Prostate gland (tissue), 2 donors: Measurements from ENCODE around the gene GPC5.

ENCODE experiments used
- POLR2A ChIP-seq: fragments of 450-650 bp; IDR thresholded peaks from one replicate; pipeline ENCODE4 v1.6.1; 2016; ENCODE audit warnings: antibody characterized with exemption, mild to moderate bottlenecking
- POLR2AphosphoS5 ChIP-seq: sonication (generic); formaldehyde crosslinking; IDR thresholded peaks from one replicate; pipeline ENCODE4 v1.6.1; 2017; ENCODE audit warnings: antibody characterized with exemption
- TF ChIP-seq, protein P1 (sequence below), 4 experiments: fragments of 200-600 bp in 2 of 4; fragments of 450-650 bp in 2 of 4; sonication (generic) in 2 of 4; IDR thresholded peaks; 1 replicate in 3 of 4; 2 replicates in 1 of 4; pipeline ENCODE4 v1.5.1; 2016 to 2019; ENCODE audit warnings: antibody characterized with exemption in 4 of 4, mild to moderate bottlenecking in 2 of 4, moderate library complexity in 2 of 4

- TF ChIP-seq POLR2AphosphoS5 (no peak), POLR2A (no peak)
- TF ChIP-seq, protein P1, sequence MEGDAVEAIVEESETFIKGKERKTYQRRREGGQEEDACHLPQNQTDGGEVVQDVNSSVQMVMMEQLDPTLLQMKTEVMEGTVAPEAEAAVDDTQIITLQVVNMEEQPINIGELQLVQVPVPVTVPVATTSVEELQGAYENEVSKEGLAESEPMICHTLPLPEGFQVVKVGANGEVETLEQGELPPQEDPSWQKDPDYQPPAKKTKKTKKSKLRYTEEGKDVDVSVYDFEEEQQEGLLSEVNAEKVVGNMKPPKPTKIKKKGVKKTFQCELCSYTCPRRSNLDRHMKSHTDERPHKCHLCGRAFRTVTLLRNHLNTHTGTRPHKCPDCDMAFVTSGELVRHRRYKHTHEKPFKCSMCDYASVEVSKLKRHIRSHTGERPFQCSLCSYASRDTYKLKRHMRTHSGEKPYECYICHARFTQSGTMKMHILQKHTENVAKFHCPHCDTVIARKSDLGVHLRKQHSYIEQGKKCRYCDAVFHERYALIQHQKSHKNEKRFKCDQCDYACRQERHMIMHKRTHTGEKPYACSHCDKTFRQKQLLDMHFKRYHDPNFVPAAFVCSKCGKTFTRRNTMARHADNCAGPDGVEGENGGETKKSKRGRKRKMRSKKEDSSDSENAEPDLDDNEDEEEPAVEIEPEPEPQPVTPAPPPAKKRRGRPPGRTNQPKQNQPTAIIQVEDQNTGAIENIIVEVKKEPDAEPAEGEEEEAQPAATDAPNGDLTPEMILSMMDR (IDR thresholded peaks at IDR 0.05) = no peak
Observed at GRCh38 chr13:91516799-91517198, 118.4 kb downstream of the GPC5 start.
